HepG2 (cell line): ENCODE data around the gene DCLK1. TPM values are rescaled to one million over a fixed set of nuclear protein-coding genes. Genes with fewer than 3 reads are reported as not detected.

Source experiments
- ATAC-seq: fragments of 200-7000 bp; cut with Tn5 transposase; 3 replicates; pipeline ENCODE4 v1.9.1; 2020; ENCODE audit warnings: mild to moderate bottlenecking, moderate library complexity
- BruUV-seq: library from RNA; stranded (reverse); fragments of 400-500 nt; replicated peaks from 2 replicates; lab custom pipeline; 2021; lab: Mats Ljungman, UMichigan
- CTCF ChIA-PET: fragments of 300-600 bp; formaldehyde crosslinking; extraction: SDS; loops from one replicate; lab custom pipeline; 2021; ENCODE audit warnings: low total read pairs, inconsistent platforms, low intra/inter-chr PET ratio; lab: Yijun Ruan, JAX
- POLR2A ChIA-PET: fragments of 350-600 bp; sonication (Branson Sonifier 250); formaldehyde crosslinking; loops from one replicate; lab custom pipeline; 2020; ENCODE audit warnings: antibody characterized with exemption, inconsistent platforms; lab: Yijun Ruan, JAX
- DNase-seq: peaks from one replicate; pipeline ENCODE4 v3.0.0-alpha.2; 2015; ENCODE audit warnings: low spot score
- FAIRE-seq: peaks from 3 replicates; lab custom pipeline; 2011; peaks lifted over from hg19 to GRCh38; lab: Jason Lieb, UNC
- H2AFZ ChIP-seq: one replicate; pipeline ENCODE4 v1.6.1; 2011; ENCODE audit warnings: low read length, inconsistent platforms
- H3K27ac ChIP-seq: fragments of 300-600 bp; 3 replicates; pipeline ENCODE4 v1.8.0; 2011; ENCODE audit warnings: mixed run types, mild to moderate bottlenecking, mixed read lengths, low read length, inconsistent platforms; ENCODE audit not compliant: insufficient read depth; ENCODE audit errors: extremely low read length
- H3K27me3 ChIP-seq, 2 experiments: fragments of 200-600 bp in 1 of 2; 2 replicates in 1 of 2; 3 replicates in 1 of 2; pipeline versions ENCODE4 v1.6.0 to v1.8.0; 2011; ENCODE audit warnings: low read length in 2 of 2, mild to moderate bottlenecking in 2 of 2, moderate library complexity in 2 of 2, inconsistent platforms in 1 of 2; ENCODE audit not compliant: insufficient read depth in 2 of 2, control insufficient read depth in 1 of 2
- H3K36me3 ChIP-seq, 2 experiments: fragments of 200-600 bp in 1 of 2; replicated peaks in 1 of 2; 2 replicates in 1 of 2; 3 replicates in 1 of 2; pipeline versions ENCODE4 v1.5.1 to v1.8.0; 2011; ENCODE audit warnings: low read length in 2 of 2, inconsistent platforms in 1 of 2; ENCODE audit not compliant: insufficient read depth in 2 of 2, control insufficient read depth in 1 of 2
- H3K4me1 ChIP-seq: 2 replicates; pipeline ENCODE4 v1.5.1; 2012; ENCODE audit warnings: low read length, inconsistent platforms; ENCODE audit not compliant: insufficient read depth
- H3K4me2 ChIP-seq: 2 replicates; pipeline ENCODE4 v1.6.0; 2011; ENCODE audit warnings: low read depth, low read length, inconsistent platforms
- H3K4me3 ChIP-seq, 3 experiments: fragments of 200-600 bp in 1 of 3; sonication (generic), shearing (Covaris generic) in 1 of 3; replicated peaks in 1 of 3; 2 replicates each; pipeline ENCODE4 v1.5.1; 2011 to 2016; ENCODE audit warnings: low read length in 3 of 3, inconsistent platforms in 2 of 3, low read depth in 2 of 3, mild to moderate bottlenecking in 2 of 3, control low read depth in 1 of 3, mixed read lengths in 1 of 3; ENCODE audit not compliant: insufficient read depth in 1 of 3
- H3K79me2 ChIP-seq: one replicate; pipeline ENCODE4 v1.6.1; 2011; ENCODE audit warnings: low read length, inconsistent platforms; ENCODE audit not compliant: insufficient read depth
- H3K9ac ChIP-seq: 2 replicates; pipeline ENCODE4 v1.6.0; 2011; ENCODE audit warnings: mild to moderate bottlenecking, low read depth, low read length, inconsistent platforms; ENCODE audit not compliant: insufficient read depth
- H3K9me3 ChIP-seq: 2 replicates; pipeline ENCODE4 v1.5.1; 2012; ENCODE audit warnings: mild to moderate bottlenecking, low read length
- H4K20me1 ChIP-seq: 2 replicates; pipeline ENCODE4 v1.6.0; 2011; ENCODE audit warnings: inconsistent platforms, mild to moderate bottlenecking, low read length, moderate library complexity; ENCODE audit not compliant: insufficient read depth
- BHLHE40 ChIP-seq: IDR thresholded peaks from 2 replicates; pipeline ENCODE4 v1.6.1; 2011; ENCODE audit warnings: low read length, improper control_type of control experiment
- BRF2 ChIP-seq: sonication (generic); formaldehyde crosslinking; IDR thresholded peaks from 2 replicates; pipeline ENCODE4 v1.8.1; 2022; ENCODE audit warnings: mild to moderate bottlenecking, missing genetic modification reagents
- EHMT2 ChIP-seq: fragments of 200-600 bp; sonication (generic); IDR thresholded peaks from 2 replicates; pipeline ENCODE4 v1.7.0; 2017; ENCODE audit warnings: antibody characterized with exemption, low read depth, low read length, borderline replicate concordance
- HINFP ChIP-seq: sonication (generic); formaldehyde crosslinking; IDR thresholded peaks from 2 replicates; pipeline ENCODE4 v1.4.0; 2020; ENCODE audit warnings: low read depth, mild to moderate bottlenecking, missing genetic modification reagents
- HOXA7 ChIP-seq: sonication (generic); formaldehyde crosslinking; IDR thresholded peaks from 2 replicates; pipeline ENCODE4 v1.8.1; 2022; ENCODE audit warnings: mild to moderate bottlenecking, missing genetic modification reagents, moderate library complexity
- HOXD1 ChIP-seq: sonication (generic); formaldehyde crosslinking; IDR thresholded peaks from 2 replicates; pipeline ENCODE4 v1.5.0; 2020; ENCODE audit warnings: missing genetic modification reagents
- ISX ChIP-seq: sonication (generic); formaldehyde crosslinking; conservative IDR thresholded peaks from 2 replicates; pipeline ENCODE4 v1.5.0; 2020; ENCODE audit warnings: missing genetic modification reagents
- ZNF331 ChIP-seq: sonication (generic); formaldehyde crosslinking; IDR thresholded peaks from 2 replicates; pipeline ENCODE4 v1.4.0; 2020; ENCODE audit warnings: missing genetic modification reagents
- ZNF589 ChIP-seq: sonication (generic); formaldehyde crosslinking; conservative IDR thresholded peaks from 2 replicates; pipeline ENCODE4 v1.8.0; 2022; ENCODE audit warnings: mild to moderate bottlenecking, moderate library complexity, missing genetic modification reagents
- ZNF790 ChIP-seq: sonication (generic); formaldehyde crosslinking; IDR thresholded peaks from 2 replicates; pipeline ENCODE4 v1.8.0; 2022; ENCODE audit warnings: missing genetic modification reagents, mild to moderate bottlenecking, borderline replicate concordance
- WGBS: methylation state at CpG from one replicate; pipeline ENCODE4 v1.1.6; 2017; ENCODE audit warnings: low lambda C conversion rate; 5-methylcytosine and 5-hydroxymethylcytosine counted together
- in situ Hi-C: cut with HindIII; loops from 2 replicates; pipeline ENCODE4 v1.10.0; 2017; ENCODE audit warnings: low pct_unique_long_range_greater_than_20kb; ENCODE audit not compliant: extremely low pct_ligation_motif_present
- intact Hi-C: fragments of 100-400 bp; cut with micrococcal nuclease; formaldehyde crosslinking; loops from one replicate; pipeline ENCODE4 v1.10.0; 2022; ENCODE audit not compliant: unreplicated experiment
- polyA plus RNA-seq, 8 experiments: library from polyadenylated mRNA; depleted of rRNA in 3 of 8; stranded (reverse) in 7 of 8; unstranded in 1 of 8; fragments of >200 nt; fragmentation: Illumina TruSeq in 4 of 8; extraction: Trizol in 4 of 8; gene quantifications; 2 replicates each; pipeline versions ENCODE4 v1.2.1 to v1.2.3, GENCODE V29; 2011 to 2016; ENCODE audit warnings: low read depth in 4 of 8, missing spikeins in 1 of 8, mixed read lengths in 1 of 8; ENCODE audit not compliant: insufficient read depth in 1 of 8
- total RNA-seq, 5 experiments: library from RNA; depleted of rRNA; stranded (reverse); fragments of >200 nt; fragmentation: Illumina TruSeq; extraction: Trizol; gene quantifications; 2 replicates each; pipeline ENCODE4 v1.2.3, GENCODE V29; 2016; ENCODE audit warnings: low read depth in 1 of 5

Gene DCLK1
- total and polyA plus RNA-seq, 2 of the 13 experiments (the other 11 are each of a cell fraction or from before 2014, with no cell fraction given), result not detected

GRCh38 chr13:35720290-35720689, 410.9 kb downstream of the DCLK1 start:
- DNase-seq (no peak), FAIRE-seq (no peak), ATAC-seq (no peak)
- no peak overlapping the region for H3K9ac ChIP-seq
- no peaks in the 10 kb centered on the region for H4K20me1 ChIP-seq
- H3K27ac ChIP-seq, result no peak overlapping the region
- in situ Hi-C loops (loop anchor here (25.0 kb wide), 1 partner anchor 508 kb away; no protein-coding TSS in a partner anchor), intact Hi-C loops (loop anchor here (2.0 kb wide), 1 partner anchor 509 kb away; no protein-coding TSS in a partner anchor)
- TF ChIP-seq ZNF589 (CRISPR knock-in tag) (no peak), ZNF331 (no peak), ISX (CRISPR knock-in tag) (no peak), HINFP (no peak), BRF2 (CRISPR knock-in tag) (no peak), HOXA7 (CRISPR knock-in tag) (no peak), HOXD1 (CRISPR knock-in tag) (no peak), ZNF790 (CRISPR knock-in tag) (no peak), EHMT2 (no peak), BHLHE40 (no peak)
- WGBS, result 60% methylated on average over 3 of the region's 5 CpGs
- ChIA-PET POLR2A (no interaction called here), CTCF (interaction anchor here (1.3 to 1.6 kb wide), 3 partner anchors 89 to 556 kb away, joined by 5 to 13 read pairs (median 6); no protein-coding TSS in a partner anchor)
- no peaks in the 10 kb centered on the region for H3K36me3 ChIP-seq
- H3K9me3 ChIP-seq, result no peaks in the 10 kb centered on the region
- no peak overlapping the region for H2AFZ ChIP-seq
- no peak overlapping the region for H3K4me3 ChIP-seq
- no TSS peak for BruUV-seq
- H3K27me3 ChIP-seq, result peaks cover 0 to 22% of the 10 kb centered on the region in 2 experiments; a peak in 1 of 5 replicates
- H3K4me2 ChIP-seq, result no peak overlapping the region
- H3K4me1 ChIP-seq, result 0 out of 2 replicates have a peak, but pooled peaks cover 3% of the 10 kb centered on the region
- H3K79me2 ChIP-seq, result no peaks in the 10 kb centered on the region

Other genes with a start within 250 kb of the DCLK1 start
- not detected in 2 replicates for gene SOHLH2, start 83.2 kb upstream of the DCLK1 start, total RNA-seq (2016; rRNA removed; fragmentation: Illumina TruSeq; extraction: Trizol)
- 0.07 TPM in 1 of 2 replicates, not detected in the other for gene SOHLH2, start 83.2 kb upstream of the DCLK1 start, polyA plus RNA-seq (2011; rRNA removed)
- gene CCDC169, start 166.4 kb upstream of the DCLK1 start, total RNA-seq (2016; rRNA removed; fragmentation: Illumina TruSeq; extraction: Trizol), result 0.33 and 0.38 TPM in 2 replicates
- gene CCDC169, start 166.4 kb upstream of the DCLK1 start, polyA plus RNA-seq (2011; rRNA removed), result 0.25 and 0.27 TPM in 2 replicates
- 28.8 and 48.6 TPM in 2 replicates for gene SPART, start 215.0 kb upstream of the DCLK1 start, total RNA-seq (2016; rRNA removed; fragmentation: Illumina TruSeq; extraction: Trizol)
- gene SPART, start 215.0 kb upstream of the DCLK1 start, polyA plus RNA-seq (2011; rRNA removed), result 7.4 and 8.9 TPM in 2 replicates